CD4-positive, alpha-beta T cell treated with Interleukin-1 beta for 1 hour (primary cell): Measurements from ENCODE around the gene MX1.
"Not testable (repeated sequence)": the region's sequence is repeated elsewhere in the genome, so short reads cannot be mapped to it uniquely, and the experiment has no call there.

ENCODE experiments used
- DNase-seq, 2 donors: peaks; one replicate each; pipeline ENCODE4 v3.0.0-alpha.2; 2020 to 2022

The MX1 gene

GRCh38 chr21:41407541-41408460 lies 18.2 kb upstream of the MX1 start:
- DNase-seq: no peak

GRCh38 chr21:41410361-41410760 lies 15.7 kb upstream of the MX1 start:
- DNase-seq: no peak

DNA sequence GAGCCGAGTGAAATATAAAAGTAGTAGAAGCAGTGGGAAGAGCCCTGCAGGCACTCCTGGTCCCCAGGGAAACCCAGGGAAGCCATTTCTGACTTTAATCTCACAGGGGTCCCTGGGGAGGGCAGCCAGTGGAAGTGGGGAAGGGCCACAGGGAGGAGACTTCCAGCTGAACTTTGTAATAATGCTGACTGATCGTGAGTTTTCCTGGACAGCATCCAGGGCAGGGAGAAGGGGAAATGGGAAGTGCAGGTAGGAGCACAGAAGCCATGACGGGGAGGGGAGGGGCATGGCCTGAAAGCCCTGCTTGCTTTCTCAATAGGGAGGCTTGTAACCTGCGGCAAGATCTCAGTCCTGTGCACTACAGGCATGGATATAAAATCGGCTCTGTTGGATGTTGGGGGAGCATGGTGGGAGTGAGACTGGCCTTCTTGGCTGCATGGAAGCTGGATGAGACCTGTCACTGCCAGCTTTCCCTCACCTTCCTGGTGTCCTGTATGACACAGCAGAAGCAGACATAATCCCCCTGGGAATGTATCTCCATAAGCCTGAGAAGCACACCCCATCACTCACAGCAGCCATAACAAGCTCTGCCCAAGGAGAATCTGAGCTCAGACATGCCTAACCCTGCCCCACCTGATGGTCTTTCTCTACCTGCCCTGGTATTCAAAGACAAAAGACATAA lies 15.1 kb upstream of the MX1 start:
- DNase-seq: no peak

DNA sequence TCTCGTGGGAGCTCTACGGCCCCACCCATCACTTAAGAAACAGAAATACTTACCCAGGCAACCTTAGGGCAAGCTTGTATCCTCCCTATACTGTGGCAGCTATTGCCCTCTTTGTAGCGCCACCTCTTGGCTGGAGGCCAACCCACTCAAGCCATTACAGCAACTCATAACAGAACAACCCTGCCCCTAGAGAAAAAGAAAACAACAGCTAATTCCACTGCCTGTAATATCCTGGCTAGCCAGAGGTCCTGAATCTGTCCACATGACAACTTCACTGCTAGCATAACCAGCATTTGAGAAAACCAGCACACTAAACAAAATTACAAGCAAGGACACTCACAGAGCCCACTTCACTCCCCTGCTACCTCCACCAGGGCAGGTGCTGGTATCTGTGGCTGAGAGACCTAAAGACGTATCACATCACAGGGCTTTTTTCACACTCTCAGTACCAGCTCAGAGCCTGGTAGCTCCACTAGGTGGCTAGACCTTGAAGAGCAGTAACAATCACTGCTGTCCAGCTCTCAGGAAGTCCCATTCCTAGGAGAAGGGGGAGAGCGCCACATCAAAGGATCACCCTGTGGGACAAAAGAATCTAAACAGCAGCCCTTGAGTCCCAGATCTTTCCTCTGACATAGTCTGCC lies 14.5 kb upstream of the MX1 start:
- DNase-seq: peak in 1 of 2 donors; percentile 16

DNA sequence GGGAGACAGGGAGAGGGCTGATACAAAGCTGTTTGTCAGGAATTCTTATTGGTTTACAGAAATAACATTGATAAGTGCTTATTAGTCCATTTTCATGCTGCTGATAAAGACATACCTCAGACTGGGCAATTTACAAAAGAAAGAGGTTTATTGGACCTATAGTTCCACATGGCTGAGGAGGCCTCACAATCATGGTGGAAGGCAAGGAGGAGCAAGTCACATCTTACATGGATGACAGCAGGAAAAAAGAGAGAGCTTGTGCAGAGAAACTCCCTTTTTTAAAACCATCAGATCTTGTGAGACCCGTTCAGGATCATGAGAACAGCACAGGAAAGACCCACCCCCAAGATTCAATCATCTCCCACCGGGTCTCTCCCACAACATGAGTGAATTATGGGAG lies 8.5 kb upstream of the MX1 start:
- not testable (repeated sequence) for DNase-seq

DNA sequence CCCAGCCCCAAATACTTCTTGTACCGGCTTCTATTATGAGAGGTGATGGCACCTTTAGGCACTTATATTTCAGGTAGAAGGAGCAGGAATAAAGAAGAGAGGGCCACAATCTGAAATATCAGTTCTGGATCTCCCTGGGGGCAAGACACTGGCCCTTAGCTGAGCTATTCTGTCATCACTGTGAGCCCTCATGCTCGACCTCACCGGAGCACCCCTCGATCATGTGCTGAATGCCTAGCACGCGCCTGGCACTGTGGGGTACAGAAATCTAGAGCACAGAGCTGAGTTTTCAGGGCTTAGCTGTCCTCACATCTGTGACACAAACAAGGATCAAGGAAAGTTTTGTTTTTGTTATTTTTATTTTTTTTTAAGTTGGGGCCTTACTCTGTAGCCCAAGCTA lies 7.6 kb upstream of the MX1 start:
- DNase-seq: no peak

DNA sequence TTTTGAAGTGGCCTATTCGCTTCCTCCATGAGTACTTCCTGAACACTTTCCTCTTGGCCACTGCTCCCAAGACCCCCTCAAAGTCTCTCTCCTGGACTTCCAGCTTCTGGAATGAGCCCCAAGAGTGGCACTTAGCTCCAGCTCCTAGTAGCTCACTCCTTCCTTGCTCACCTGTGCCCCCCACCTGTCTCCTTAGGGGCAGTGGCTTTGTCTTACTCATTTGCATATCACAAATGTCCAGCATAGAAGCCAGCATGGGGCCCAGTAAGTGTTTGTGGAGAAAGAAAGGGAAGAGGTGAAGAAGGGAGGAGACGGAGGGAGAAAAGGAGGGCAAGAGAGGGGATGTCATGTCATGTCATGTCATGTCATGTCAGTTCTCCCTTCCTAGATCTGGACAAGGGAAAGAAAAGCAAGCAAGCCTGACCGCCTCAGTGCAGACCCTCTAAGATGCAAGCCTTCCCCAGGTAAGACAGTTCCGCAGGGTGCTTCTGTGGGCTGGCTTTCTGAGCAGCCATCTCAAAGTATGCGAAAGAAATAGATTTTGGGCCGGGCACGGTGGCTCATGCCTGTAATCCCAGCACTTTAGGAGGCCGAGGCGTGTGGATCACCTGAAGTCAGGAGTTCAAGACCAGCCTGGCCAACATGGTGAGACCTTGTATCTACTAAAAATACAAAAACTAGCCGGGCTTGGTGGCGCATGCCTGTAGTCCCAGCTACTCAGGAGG lies 6.9 kb upstream of the MX1 start:
- DNase-seq: no peak

DNA sequence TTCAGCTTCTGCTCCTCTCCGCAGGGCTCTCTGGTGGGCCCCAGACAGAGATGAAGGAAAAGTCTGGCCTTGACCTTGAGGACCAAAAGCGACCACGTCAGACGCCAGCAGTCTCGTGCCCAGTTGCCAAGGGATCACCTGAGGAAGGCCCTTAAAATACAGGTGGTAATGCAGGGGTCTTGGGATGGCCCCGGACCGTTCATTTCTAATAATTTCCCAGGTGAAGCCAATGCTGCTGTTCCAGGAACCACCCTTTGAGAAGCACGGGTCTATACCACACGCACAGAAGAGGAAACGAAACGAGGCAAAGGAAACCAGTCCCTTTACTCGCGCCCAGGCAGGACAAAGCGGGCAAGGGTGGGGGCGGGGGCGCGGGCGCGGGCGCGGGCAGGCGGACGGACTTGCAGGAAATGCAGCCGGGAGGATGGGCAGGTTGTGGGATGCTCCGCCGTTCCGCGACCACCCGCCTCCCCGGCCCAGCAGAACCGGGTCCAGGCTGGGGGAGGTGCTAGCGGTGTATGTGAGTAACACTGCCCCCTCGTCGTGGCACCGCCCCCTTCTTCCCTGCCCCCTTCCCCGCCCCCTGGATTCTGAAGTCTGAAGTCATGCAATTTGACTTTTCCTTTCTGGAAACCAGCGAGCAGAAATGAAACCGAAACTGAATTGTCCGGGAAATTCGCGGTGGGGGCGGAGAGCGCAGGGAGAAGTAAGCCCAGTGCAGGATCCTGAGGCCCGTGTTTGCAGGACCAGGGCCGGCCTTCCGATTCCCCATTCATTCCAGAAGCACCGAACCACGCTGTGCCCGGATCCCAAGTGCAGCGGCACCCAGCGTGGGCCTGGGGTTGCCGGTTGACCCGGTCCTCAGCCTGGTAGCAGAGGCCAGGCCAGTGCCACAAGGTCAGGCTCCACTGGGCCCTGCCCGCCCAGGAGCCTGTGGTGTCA lies 5.8 kb upstream of the MX1 start:
- DNase-seq: peak; percentile 58 to 59

DNA sequence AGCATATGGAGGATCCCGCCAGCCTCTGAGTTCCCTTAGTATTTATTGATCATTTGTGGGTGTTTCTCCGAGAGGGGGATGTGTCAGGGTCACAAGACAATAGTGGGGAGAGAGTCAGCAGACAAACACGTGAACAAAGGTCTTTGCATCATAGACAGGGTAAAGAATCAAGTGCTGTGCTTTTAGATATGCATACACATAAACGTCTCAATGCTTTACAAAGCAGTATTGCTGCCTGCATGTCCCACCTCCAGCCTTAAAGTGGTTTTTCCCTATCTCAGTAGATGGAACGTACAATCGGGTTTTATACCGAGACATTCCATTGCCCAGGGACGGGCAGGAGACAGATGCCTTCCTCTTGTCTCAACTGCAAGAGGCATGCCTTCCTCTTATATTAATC lies 5.0 kb upstream of the MX1 start:
- not testable (repeated sequence) for DNase-seq

GRCh38 chr21:41422546-41423304 lies 3.3 kb upstream of the MX1 start:
- no peak for DNase-seq

DNA sequence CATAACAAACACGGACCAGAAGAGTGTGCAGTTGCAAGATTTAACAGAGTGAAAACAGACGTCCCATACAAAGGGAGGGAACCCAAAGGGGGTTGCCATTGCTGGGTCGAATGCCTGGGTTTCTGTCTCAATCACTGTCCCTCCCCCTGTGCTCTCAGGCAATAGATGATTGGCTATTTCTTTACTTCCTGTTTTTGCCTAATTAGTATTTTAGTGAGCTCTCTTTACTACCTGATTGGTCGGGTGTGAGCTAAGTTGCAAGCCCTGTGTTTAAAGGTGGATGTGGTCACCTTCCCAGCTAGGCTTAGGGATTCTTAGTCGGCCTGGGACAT lies 2.8 kb upstream of the MX1 start:
- not testable (repeated sequence) for DNase-seq

DNA sequence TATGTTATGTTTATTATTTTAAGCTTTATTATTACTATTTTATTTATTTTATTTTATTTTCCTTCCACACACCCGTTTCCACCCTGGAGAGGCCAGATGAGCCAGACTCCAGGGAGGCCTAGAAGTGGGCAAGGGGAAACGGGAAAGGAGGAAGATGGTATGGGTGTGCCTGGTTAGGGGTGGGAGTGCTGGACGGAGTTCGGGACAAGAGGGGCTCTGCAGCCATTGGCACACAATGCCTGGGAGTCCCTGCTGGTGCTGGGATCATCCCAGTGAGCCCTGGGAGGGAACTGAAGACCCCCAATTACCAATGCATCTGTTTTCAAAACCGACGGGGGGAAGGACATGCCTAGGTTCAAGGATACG lies 468 bp upstream of the MX1 start:
- DNase-seq: no peak

DNA sequence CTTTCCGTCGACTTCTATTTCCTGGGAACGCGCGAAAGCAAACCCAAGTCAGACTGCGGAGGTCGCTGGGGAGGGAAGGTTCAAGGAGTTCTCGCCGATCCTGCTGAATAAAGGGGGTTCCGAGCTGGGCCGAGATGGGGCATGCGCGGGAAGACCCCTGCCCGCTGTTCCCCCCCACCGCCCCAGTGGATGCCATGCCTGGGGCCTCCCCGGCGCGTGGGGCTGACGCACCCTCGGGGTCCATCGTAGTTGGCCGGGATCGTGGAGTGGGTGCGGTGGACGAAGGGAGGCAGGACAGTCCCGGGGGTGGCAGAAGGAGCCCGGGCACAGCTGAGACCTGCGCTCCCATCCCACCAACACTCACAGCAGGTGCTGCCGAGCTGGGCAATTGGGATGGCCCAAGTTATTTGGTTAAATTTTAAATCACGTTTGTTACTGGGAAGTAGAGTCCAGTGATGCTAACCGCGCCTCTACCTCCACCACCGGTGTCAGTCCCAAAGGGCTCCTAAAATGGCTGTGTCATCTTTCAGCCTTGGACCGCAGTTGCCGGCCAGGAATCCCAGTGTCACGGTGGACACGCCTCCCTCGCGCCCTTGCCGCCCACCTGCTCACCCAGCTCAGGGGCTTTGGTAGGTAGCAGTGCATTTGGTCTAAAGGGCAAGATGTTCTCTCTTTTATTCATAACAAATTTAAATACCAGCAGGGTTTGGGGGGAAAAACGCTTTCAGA lies 801 bp downstream of the MX1 start:
- no peak for DNase-seq

DNA sequence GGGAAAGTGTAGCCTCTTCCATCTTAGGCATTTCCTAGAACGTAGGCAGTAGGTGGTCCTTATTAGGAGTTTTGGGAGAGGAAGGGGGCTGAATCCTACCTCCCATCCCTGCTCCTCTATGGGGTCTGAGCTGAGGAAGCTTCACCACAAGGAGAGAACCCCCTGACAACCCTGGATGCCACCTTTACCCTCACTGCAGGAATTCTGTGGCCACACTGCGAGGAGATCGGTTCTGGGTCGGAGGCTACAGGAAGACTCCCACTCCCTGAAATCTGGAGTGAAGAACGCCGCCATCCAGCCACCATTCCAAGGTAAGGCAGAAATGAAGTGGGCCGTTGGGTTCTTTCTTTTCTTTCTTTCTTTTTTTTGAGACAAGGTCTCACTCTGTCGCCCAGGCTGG lies 1.5 kb downstream of the MX1 start:
- DNase-seq: no peak

- DNase-seq: no peak
Measured at GRCh38 chr21:41428311-41428710, 2.3 kb downstream of the MX1 start.

DNA sequence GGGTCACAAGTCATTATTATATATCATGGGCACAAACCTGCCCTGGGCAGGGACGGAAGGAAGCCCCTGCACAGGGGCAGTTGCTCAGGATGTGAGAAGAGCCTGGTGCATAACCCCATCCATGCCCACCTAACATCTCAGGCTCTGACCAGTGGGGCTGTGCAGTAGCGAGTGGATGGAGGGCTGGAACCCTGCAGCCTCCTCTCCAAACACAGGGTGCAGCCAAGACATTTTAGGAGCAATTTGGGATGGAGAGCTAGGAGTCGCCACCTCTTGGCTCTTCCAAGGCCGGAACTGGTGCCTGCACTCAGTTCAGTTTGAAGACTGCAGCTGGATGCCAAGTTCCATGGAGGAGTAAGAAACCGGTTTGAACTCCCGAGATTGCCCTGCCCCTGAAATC lies 2.8 kb downstream of the MX1 start:
- no peak for DNase-seq

DNA sequence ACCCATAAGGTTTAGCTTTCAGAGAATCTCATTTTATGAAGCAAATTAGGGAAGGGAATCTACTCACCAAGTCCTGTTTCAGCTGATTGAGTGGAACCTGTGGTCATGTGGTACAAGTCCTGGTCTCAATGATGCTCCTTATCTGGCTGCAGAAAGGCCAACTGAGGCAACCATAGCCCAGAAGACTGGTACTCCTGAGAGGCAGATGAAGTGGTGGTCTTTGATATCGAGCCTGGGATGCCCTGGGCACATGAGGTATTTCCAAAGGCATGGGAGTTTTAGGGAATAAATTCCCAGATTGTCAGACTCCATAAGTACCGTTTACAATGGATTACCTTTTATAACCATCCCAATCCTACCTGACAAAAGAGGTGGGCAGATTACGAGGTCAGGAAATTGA lies 3.3 kb downstream of the MX1 start:
- DNase-seq: no peak

DNA sequence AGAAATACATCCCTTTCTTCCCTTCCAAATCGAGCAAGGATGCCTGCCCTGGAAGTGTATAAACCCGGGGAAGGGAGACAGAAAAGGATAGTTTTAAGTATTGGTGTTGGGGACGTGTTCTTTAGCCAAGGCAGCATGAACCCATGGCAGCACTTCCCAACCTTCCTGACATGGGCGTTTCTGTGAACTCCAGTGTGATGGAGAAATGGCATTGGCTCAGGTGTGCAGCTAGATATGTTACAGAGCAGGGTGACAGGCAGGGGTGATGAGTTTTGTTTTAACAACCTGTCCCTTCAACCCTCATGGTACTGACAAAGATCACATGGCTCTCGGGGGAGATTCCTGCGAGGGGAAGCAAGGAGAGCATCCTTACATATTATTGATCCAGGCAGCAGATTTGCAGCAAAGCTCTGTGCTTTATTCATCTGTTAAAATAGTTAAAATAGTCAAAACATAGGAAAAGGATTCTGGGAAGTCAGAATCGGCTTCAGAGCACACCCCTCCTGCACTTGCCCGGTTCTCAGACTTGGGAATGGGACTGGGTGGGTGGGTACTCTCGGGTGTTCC lies 4.0 kb downstream of the MX1 start:
- no peak for DNase-seq

- peak in 1 of 2 donors; percentile 52 for DNase-seq
Measured at GRCh38 chr21:41431788-41432548, 5.9 kb downstream of the MX1 start.
